WTC11 (cell line): Measurements from ENCODE around the gene GPATCH2. TPM values are rescaled to one million over a fixed set of nuclear protein-coding genes. Genes with fewer than 3 reads are reported as not detected.

Source experiments
- ATAC-seq: fragments of 200-7000 bp; cut with Tn5 transposase; 2 replicates; pipeline ENCODE4 v1.10.0; 2021; ENCODE audit warnings: mild to moderate bottlenecking, moderate library complexity
- CTCF ChIA-PET: fragments of 300-600 bp; sonication (Branson Sonifier 250); formaldehyde crosslinking; loops from one replicate; lab custom pipeline; 2021; ENCODE audit warnings: antibody characterized with exemption; lab: Charles Lee
- POLR2A ChIA-PET: fragments of 350-600 bp; sonication (Branson Sonifier 250); formaldehyde crosslinking; loops from one replicate; lab custom pipeline; 2021; ENCODE audit warnings: antibody characterized with exemption; lab: Charles Lee
- DNase-seq: peaks from one replicate; pipeline ENCODE4 v3.0.0; 2021; ENCODE audit warnings: low spot score
- H3K27ac Mint-ChIP-seq: 2 replicates; pipeline ENCODE4 v1.8.0; 2021; ENCODE audit warnings: mixed read lengths
- H3K27me3 Mint-ChIP-seq: 2 replicates; pipeline ENCODE4 v1.8.0; 2021; ENCODE audit warnings: low read depth, mild to moderate bottlenecking, moderate library complexity, mixed read lengths
- H3K36me3 Mint-ChIP-seq: 2 replicates; pipeline ENCODE4 v1.8.0; 2021; ENCODE audit warnings: mixed read lengths
- H3K4me1 Mint-ChIP-seq: 2 replicates; pipeline ENCODE4 v1.8.0; 2022; ENCODE audit warnings: mixed read lengths
- H3K4me3 Mint-ChIP-seq: 2 replicates; pipeline ENCODE4 v1.8.0; 2021; ENCODE audit warnings: mild to moderate bottlenecking, moderate library complexity, mixed read lengths
- H3K9me3 Mint-ChIP-seq: 2 replicates; pipeline ENCODE4 v1.8.0; 2021; ENCODE audit warnings: mixed read lengths
- EMX1 ChIP-seq: fragments of 250-450 bp; sonication (Bioruptor Pico); IDR thresholded peaks from 2 replicates; pipeline ENCODE4 v1.8.0; 2021; ENCODE audit warnings: mild to moderate bottlenecking
- ESRRA ChIP-seq: sonication (generic); formaldehyde crosslinking; IDR thresholded peaks from 2 replicates; pipeline ENCODE4 v1.8.1; 2022; ENCODE audit warnings: mild to moderate bottlenecking, missing genetic modification reagents, borderline replicate concordance
- FOXP1 ChIP-seq: sonication (generic); formaldehyde crosslinking; IDR thresholded peaks from 2 replicates; pipeline ENCODE4 v1.8.0; 2022; ENCODE audit warnings: missing genetic modification reagents, mild to moderate bottlenecking, moderate library complexity, borderline replicate concordance
- GRHL2 ChIP-seq: fragments of 250-450 bp; sonication (Bioruptor Pico); IDR thresholded peaks from 2 replicates; pipeline ENCODE4 v1.8.0; 2022; ENCODE audit warnings: mild to moderate bottlenecking, moderate library complexity; ENCODE audit not compliant: insufficient replicate concordance, severe bottlenecking
- IRF2 ChIP-seq: sonication (generic); formaldehyde crosslinking; IDR thresholded peaks from 2 replicates; pipeline ENCODE4 v1.8.0; 2022; ENCODE audit warnings: low read depth, missing genetic modification reagents, borderline replicate concordance
- JAZF1 ChIP-seq: fragments of 250-450 bp; sonication (Bioruptor Pico); IDR thresholded peaks from 2 replicates; pipeline ENCODE4 v1.9.0; 2021; ENCODE audit warnings: moderate library complexity, mild to moderate bottlenecking, inconsistent platforms
- NR1H2 ChIP-seq: sonication (generic); formaldehyde crosslinking; IDR thresholded peaks from 2 replicates; pipeline ENCODE4 v1.9.0; 2021; ENCODE audit warnings: mild to moderate bottlenecking, moderate library complexity, missing genetic modification reagents
- NR2C2 ChIP-seq: sonication (generic); formaldehyde crosslinking; IDR thresholded peaks from 2 replicates; pipeline ENCODE4 v1.8.0; 2022; ENCODE audit warnings: mild to moderate bottlenecking, missing genetic modification reagents
- RELA ChIP-seq: sonication (generic); formaldehyde crosslinking; IDR thresholded peaks from 2 replicates; pipeline ENCODE4 v1.8.1; 2022; ENCODE audit warnings: missing genetic modification reagents, mild to moderate bottlenecking, borderline replicate concordance
- SMAD3 ChIP-seq: sonication (generic); formaldehyde crosslinking; IDR thresholded peaks from 2 replicates; pipeline ENCODE4 v1.8.0; 2022; ENCODE audit warnings: missing genetic modification reagents, mild to moderate bottlenecking, borderline replicate concordance
- SMAD4 ChIP-seq: sonication (generic); formaldehyde crosslinking; IDR thresholded peaks from 2 replicates; pipeline ENCODE4 v1.8.0; 2022; ENCODE audit warnings: mild to moderate bottlenecking, missing genetic modification reagents
- SOX15 ChIP-seq: fragments of 250-450 bp; sonication (Bioruptor Pico); IDR thresholded peaks from 2 replicates; pipeline ENCODE4 v1.9.0; 2021; ENCODE audit warnings: mild to moderate bottlenecking
- TEAD1 ChIP-seq: sonication (generic); formaldehyde crosslinking; IDR thresholded peaks from 2 replicates; pipeline ENCODE4 v1.8.0; 2022; ENCODE audit warnings: mild to moderate bottlenecking, missing genetic modification reagents
- TEAD4 ChIP-seq: sonication (generic); formaldehyde crosslinking; IDR thresholded peaks from 2 replicates; pipeline ENCODE4 v1.8.0; 2022; ENCODE audit warnings: mild to moderate bottlenecking, missing genetic modification reagents
- TP53 ChIP-seq: sonication (generic); formaldehyde crosslinking; IDR thresholded peaks from 2 replicates; pipeline ENCODE4 v1.8.1; 2023; ENCODE audit warnings: mild to moderate bottlenecking, missing genetic modification reagents
- ZNF219 ChIP-seq: sonication (generic); formaldehyde crosslinking; IDR thresholded peaks from 2 replicates; pipeline ENCODE4 v1.8.0; 2023; ENCODE audit warnings: missing genetic modification reagents, mild to moderate bottlenecking, borderline replicate concordance
- total RNA-seq: library from RNA; stranded (reverse); gene quantifications from 3 replicates; pipeline ENCODE4 v1.2.3, GENCODE V29; 2021
- TF ChIP-seq, protein P1 (sequence below): sonication (generic); formaldehyde crosslinking; IDR thresholded peaks from 2 replicates; pipeline ENCODE4 v1.8.1; 2022; ENCODE audit warnings: missing genetic modification reagents, borderline replicate concordance
- TF ChIP-seq, protein P2 (sequence below): sonication (generic); formaldehyde crosslinking; IDR thresholded peaks from 2 replicates; pipeline ENCODE4 v1.8.0; 2022; ENCODE audit warnings: mild to moderate bottlenecking, missing genetic modification reagents
- TF ChIP-seq, protein P3 (sequence below): sonication (generic); formaldehyde crosslinking; conservative IDR thresholded peaks from 2 replicates; pipeline ENCODE4 v1.8.1; 2023; ENCODE audit warnings: mild to moderate bottlenecking, low read depth, missing genetic modification reagents, moderate library complexity
- TF ChIP-seq, protein P4 (sequence below): fragments of 250-450 bp; sonication (Bioruptor Pico); IDR thresholded peaks from 2 replicates; pipeline ENCODE4 v1.9.0; 2021; ENCODE audit warnings: mild to moderate bottlenecking, borderline replicate concordance

Gene GPATCH2
- total RNA-seq, 1 experiment from 2014 or later = 11.5 TPM

DNA sequence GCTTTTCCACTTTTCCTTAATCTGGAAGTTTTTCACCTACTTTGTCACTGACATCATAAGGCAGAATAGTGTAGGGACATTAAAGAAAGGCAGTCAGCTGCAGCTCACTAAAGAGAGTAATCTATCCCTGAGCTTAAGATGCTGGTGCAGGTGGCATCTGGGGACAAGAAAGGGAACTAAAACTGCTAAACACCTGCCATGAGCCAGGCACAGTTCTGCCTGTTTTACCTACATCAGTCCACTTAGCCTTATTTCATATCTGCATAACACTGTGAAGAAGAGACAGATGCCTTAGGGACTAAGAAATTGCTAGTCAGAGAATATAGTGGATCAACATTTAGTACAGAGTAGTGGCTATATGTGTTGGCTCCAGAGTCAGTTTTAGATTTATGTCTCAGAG lies 88.1 kb downstream of the GPATCH2 start:
- CTCF ChIA-PET = no interaction called here
- POLR2A ChIA-PET = no interaction called here
- Mint-ChIP-seq H3K36me3 (peaks cover 11% of the 10 kb centered on the region), H3K4me3 (no peak overlapping the region), H3K9me3 (peaks cover 10% of the 10 kb centered on the region), H3K27ac (no peak overlapping the region), H3K4me1 (0 out of 2 replicates have a peak, but pooled peaks cover 2% of the 10 kb centered on the region), H3K27me3 (no peaks in the 10 kb centered on the region)
- no peak for ATAC-seq
- no peak for DNase-seq
- TF ChIP-seq SMAD4 (CRISPR knock-in tag) = no peak
- no peak for TF ChIP-seq TEAD1 (CRISPR knock-in tag)
- TF ChIP-seq, protein P1, sequence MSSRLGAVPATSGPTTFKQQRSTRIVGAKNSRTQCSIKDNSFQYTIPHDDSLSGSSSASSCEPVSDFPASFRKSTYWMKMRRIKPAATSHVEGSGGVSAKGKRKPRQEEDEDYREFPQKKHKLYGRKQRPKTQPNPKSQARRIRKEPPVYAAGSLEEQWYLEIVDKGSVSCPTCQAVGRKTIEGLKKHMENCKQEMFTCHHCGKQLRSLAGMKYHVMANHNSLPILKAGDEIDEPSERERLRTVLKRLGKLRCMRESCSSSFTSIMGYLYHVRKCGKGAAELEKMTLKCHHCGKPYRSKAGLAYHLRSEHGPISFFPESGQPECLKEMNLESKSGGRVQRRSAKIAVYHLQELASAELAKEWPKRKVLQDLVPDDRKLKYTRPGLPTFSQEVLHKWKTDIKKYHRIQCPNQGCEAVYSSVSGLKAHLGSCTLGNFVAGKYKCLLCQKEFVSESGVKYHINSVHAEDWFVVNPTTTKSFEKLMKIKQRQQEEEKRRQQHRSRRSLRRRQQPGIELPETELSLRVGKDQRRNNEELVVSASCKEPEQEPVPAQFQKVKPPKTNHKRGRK (CRISPR knock-in tag) = no peak
- no peak for TF ChIP-seq FOXP1 (CRISPR knock-in tag)
- TF ChIP-seq ESRRA (CRISPR knock-in tag) = no peak
- TF ChIP-seq RELA (CRISPR knock-in tag) = no peak
- TF ChIP-seq EMX1 = no peak
- TF ChIP-seq, protein P2, sequence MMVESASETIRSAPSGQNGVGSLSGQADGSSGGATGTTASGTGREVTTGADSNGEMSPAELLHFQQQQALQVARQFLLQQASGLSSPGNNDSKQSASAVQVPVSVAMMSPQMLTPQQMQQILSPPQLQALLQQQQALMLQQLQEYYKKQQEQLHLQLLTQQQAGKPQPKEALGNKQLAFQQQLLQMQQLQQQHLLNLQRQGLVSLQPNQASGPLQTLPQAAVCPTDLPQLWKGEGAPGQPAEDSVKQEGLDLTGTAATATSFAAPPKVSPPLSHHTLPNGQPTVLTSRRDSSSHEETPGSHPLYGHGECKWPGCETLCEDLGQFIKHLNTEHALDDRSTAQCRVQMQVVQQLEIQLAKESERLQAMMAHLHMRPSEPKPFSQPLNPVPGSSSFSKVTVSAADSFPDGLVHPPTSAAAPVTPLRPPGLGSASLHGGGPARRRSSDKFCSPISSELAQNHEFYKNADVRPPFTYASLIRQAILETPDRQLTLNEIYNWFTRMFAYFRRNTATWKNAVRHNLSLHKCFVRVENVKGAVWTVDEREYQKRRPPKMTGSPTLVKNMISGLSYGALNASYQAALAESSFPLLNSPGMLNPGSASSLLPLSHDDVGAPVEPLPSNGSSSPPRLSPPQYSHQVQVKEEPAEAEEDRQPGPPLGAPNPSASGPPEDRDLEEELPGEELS (CRISPR knock-in tag) = no peak
- TF ChIP-seq SMAD3 (CRISPR knock-in tag) = no peak
- no peak for TF ChIP-seq GRHL2 (CRISPR knock-in tag)
- TF ChIP-seq TEAD4 (CRISPR knock-in tag) = no peak
- TF ChIP-seq NR2C2 (CRISPR knock-in tag) = no peak
- TF ChIP-seq, protein P3, sequence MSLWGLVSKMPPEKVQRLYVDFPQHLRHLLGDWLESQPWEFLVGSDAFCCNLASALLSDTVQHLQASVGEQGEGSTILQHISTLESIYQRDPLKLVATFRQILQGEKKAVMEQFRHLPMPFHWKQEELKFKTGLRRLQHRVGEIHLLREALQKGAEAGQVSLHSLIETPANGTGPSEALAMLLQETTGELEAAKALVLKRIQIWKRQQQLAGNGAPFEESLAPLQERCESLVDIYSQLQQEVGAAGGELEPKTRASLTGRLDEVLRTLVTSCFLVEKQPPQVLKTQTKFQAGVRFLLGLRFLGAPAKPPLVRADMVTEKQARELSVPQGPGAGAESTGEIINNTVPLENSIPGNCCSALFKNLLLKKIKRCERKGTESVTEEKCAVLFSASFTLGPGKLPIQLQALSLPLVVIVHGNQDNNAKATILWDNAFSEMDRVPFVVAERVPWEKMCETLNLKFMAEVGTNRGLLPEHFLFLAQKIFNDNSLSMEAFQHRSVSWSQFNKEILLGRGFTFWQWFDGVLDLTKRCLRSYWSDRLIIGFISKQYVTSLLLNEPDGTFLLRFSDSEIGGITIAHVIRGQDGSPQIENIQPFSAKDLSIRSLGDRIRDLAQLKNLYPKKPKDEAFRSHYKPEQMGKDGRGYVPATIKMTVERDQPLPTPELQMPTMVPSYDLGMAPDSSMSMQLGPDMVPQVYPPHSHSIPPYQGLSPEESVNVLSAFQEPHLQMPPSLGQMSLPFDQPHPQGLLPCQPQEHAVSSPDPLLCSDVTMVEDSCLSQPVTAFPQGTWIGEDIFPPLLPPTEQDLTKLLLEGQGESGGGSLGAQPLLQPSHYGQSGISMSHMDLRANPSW (CRISPR knock-in tag) = no peak
- TF ChIP-seq TP53 = no peak
- no peak for TF ChIP-seq IRF2 (CRISPR knock-in tag)
- no peak for TF ChIP-seq NR1H2 (CRISPR knock-in tag)
- TF ChIP-seq ZNF219 (CRISPR knock-in tag) = no peak
- no peak for TF ChIP-seq JAZF1 (CRISPR knock-in tag)
- TF ChIP-seq, protein P4, sequence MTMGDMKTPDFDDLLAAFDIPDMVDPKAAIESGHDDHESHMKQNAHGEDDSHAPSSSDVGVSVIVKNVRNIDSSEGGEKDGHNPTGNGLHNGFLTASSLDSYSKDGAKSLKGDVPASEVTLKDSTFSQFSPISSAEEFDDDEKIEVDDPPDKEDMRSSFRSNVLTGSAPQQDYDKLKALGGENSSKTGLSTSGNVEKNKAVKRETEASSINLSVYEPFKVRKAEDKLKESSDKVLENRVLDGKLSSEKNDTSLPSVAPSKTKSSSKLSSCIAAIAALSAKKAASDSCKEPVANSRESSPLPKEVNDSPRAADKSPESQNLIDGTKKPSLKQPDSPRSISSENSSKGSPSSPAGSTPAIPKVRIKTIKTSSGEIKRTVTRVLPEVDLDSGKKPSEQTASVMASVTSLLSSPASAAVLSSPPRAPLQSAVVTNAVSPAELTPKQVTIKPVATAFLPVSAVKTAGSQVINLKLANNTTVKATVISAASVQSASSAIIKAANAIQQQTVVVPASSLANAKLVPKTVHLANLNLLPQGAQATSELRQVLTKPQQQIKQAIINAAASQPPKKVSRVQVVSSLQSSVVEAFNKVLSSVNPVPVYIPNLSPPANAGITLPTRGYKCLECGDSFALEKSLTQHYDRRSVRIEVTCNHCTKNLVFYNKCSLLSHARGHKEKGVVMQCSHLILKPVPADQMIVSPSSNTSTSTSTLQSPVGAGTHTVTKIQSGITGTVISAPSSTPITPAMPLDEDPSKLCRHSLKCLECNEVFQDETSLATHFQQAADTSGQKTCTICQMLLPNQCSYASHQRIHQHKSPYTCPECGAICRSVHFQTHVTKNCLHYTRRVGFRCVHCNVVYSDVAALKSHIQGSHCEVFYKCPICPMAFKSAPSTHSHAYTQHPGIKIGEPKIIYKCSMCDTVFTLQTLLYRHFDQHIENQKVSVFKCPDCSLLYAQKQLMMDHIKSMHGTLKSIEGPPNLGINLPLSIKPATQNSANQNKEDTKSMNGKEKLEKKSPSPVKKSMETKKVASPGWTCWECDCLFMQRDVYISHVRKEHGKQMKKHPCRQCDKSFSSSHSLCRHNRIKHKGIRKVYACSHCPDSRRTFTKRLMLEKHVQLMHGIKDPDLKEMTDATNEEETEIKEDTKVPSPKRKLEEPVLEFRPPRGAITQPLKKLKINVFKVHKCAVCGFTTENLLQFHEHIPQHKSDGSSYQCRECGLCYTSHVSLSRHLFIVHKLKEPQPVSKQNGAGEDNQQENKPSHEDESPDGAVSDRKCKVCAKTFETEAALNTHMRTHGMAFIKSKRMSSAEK (CRISPR knock-in tag) = no peak
- no peak for TF ChIP-seq SOX15 (CRISPR knock-in tag)
